CD14-positive monocyte (primary cell): Measurements from ENCODE around the gene ATP2A2. TPM values are rescaled to one million over a fixed set of nuclear protein-coding genes. Genes with fewer than 3 reads are reported as not detected.
A peak's percentile ranks its signal among the peaks of the same experiment; 100 is the strongest.

ENCODE experiments used
- DNase-seq, 3 donors: peaks; one replicate each; pipeline ENCODE4 v3.0.0-alpha.2; 2011 to 2022
- H2AFZ ChIP-seq: 2 replicates; pipeline ENCODE4 v1.6.0; 2012; ENCODE audit warnings: mild to moderate bottlenecking, low read depth, low read length, inconsistent platforms; ENCODE audit not compliant: insufficient read depth, poor library complexity, severe bottlenecking
- H3K27ac ChIP-seq, 2 donors: 1 replicate in 1 of 2; 2 replicates in 1 of 2; pipeline ENCODE4 v1.5.1; 2012 to 2013; ENCODE audit warnings: low read length in 2 of 2, control low read depth in 1 of 2, inconsistent platforms in 1 of 2, low read depth in 1 of 2, mild to moderate bottlenecking in 1 of 2
- H3K27me3 ChIP-seq, 2 donors: one replicate each; pipeline versions ENCODE4 v1.6.0 to v1.6.1; 2011 to 2013; ENCODE audit warnings: low read length in 2 of 2; ENCODE audit not compliant: control insufficient read depth in 2 of 2, insufficient read depth in 2 of 2
- H3K36me3 ChIP-seq, 2 donors: replicated peaks in 1 of 2; 1 replicate in 1 of 2; 2 replicates in 1 of 2; pipeline versions ENCODE4 v1.5.1 to v1.6.1; 2012 to 2013; ENCODE audit warnings: low read length in 2 of 2, control low read depth in 1 of 2, inconsistent platforms in 1 of 2, mild to moderate bottlenecking in 1 of 2; ENCODE audit not compliant: insufficient read depth in 2 of 2, control insufficient read depth in 1 of 2
- H3K4me1 ChIP-seq, 2 donors: 1 replicate in 1 of 2; 2 replicates in 1 of 2; pipeline versions ENCODE4 v1.5.1 to v1.6.1; 2012 to 2013; ENCODE audit warnings: low read length in 2 of 2, control low read depth in 1 of 2, inconsistent platforms in 1 of 2, mild to moderate bottlenecking in 1 of 2, moderate library complexity in 1 of 2; ENCODE audit not compliant: insufficient read depth in 2 of 2, control insufficient read depth in 1 of 2
- H3K4me2 ChIP-seq: replicated peaks from 2 replicates; pipeline ENCODE3; 2012; ENCODE audit warnings: low read length, moderate library complexity, mild to moderate bottlenecking; ENCODE audit not compliant: poor library complexity, severe bottlenecking; ENCODE audit errors: extremely low read depth
- H3K4me3 ChIP-seq, 3 experiments: fragments of 200-600 bp in 1 of 3; sonication (generic) in 1 of 3; replicated peaks in 1 of 3; 1 replicate in 2 of 3; 2 replicates in 1 of 3; pipeline ENCODE4 v1.5.1; 2011 to 2013; ENCODE audit warnings: low read length in 3 of 3, mild to moderate bottlenecking in 3 of 3, control low read depth in 2 of 3, low read depth in 2 of 3, inconsistent platforms in 1 of 3, moderate library complexity in 1 of 3
- H3K79me2 ChIP-seq: 2 replicates; pipeline ENCODE4 v1.6.0; 2012; ENCODE audit warnings: mild to moderate bottlenecking, control low read depth, inconsistent platforms, low read length, moderate library complexity; ENCODE audit not compliant: insufficient read depth
- H3K9ac ChIP-seq: 2 replicates; pipeline ENCODE4 v1.6.0; 2017; ENCODE audit warnings: low read length, mild to moderate bottlenecking; ENCODE audit not compliant: insufficient read depth, poor library complexity, severe bottlenecking
- H3K9me3 ChIP-seq, 2 donors: replicated peaks in 1 of 2; 1 replicate in 1 of 2; 2 replicates in 1 of 2; pipeline versions ENCODE4 v1.5.1 to v1.6.1; 2012 to 2013; ENCODE audit warnings: low read length in 2 of 2, control low read depth in 1 of 2; ENCODE audit not compliant: control insufficient read depth in 1 of 2, insufficient read depth in 1 of 2
- H4K20me1 ChIP-seq: 2 replicates; pipeline ENCODE4 v1.6.0; 2012; ENCODE audit warnings: mild to moderate bottlenecking, low read length, control low read depth, moderate library complexity; ENCODE audit not compliant: insufficient read depth
- H3K27ac Mint-ChIP-seq, 7 donors: one replicate each; pipeline ENCODE4 v1.8.0; 2020; ENCODE audit warnings: mild to moderate bottlenecking in 7 of 7, mixed read lengths in 7 of 7, moderate library complexity in 6 of 7, inconsistent platforms in 2 of 7
- H3K27me3 Mint-ChIP-seq, 3 donors: one replicate each; pipeline ENCODE4 v1.8.0; 2021 to 2022; ENCODE audit warnings: low read depth in 3 of 3, mild to moderate bottlenecking in 3 of 3, mixed read lengths in 3 of 3, moderate library complexity in 3 of 3, inconsistent platforms in 1 of 3
- H3K36me3 Mint-ChIP-seq, 2 donors: one replicate each; pipeline ENCODE4 v1.8.0; 2020; ENCODE audit warnings: mixed read lengths in 2 of 2, inconsistent platforms in 1 of 2, mild to moderate bottlenecking in 1 of 2
- H3K4me1 Mint-ChIP-seq: one replicate; pipeline ENCODE4 v1.8.0; 2020; ENCODE audit warnings: mild to moderate bottlenecking, mixed read lengths
- H3K4me3 Mint-ChIP-seq, 2 donors: one replicate each; pipeline ENCODE4 v1.8.0; 2020; ENCODE audit warnings: mild to moderate bottlenecking in 2 of 2, mixed read lengths in 2 of 2, moderate library complexity in 1 of 2
- H3K9me3 Mint-ChIP-seq, 7 donors: one replicate each; pipeline ENCODE4 v1.8.0; 2020 to 2022; ENCODE audit warnings: mixed read lengths in 7 of 7, mild to moderate bottlenecking in 6 of 7, moderate library complexity in 6 of 7, inconsistent platforms in 2 of 7
- CTCF ChIP-seq: fragments of 200-600 bp; IDR thresholded peaks from one replicate; pipeline ENCODE4 v1.8.0; 2022; ENCODE audit warnings: antibody characterized with exemption, mild to moderate bottlenecking
- WGBS: methylation state at CpG from one replicate; pipeline ENCODE4 v1.1.5; 2013; ENCODE audit warnings: missing lambda C conversion rate; ENCODE audit not compliant: insufficient coverage; 5-methylcytosine and 5-hydroxymethylcytosine counted together
- intact Hi-C, 2 donors: fragments of 100-400 bp; cut with micrococcal nuclease; formaldehyde crosslinking; loops; one replicate each; pipeline versions ENCODE4 v1.15.0 to v1.15.1; 2023
- polyA plus RNA-seq, 3 donors: library from polyadenylated mRNA; depleted of rRNA in 1 of 3; unstranded in 2 of 3; stranded (reverse) in 1 of 3; fragments of 300-500 nt in 2 of 3; fragments of >200 nt in 1 of 3; fragmentation: Illumina TruSeq in 2 of 3; gene quantifications; 1 replicate in 2 of 3; 2 replicates in 1 of 3; pipeline ENCODE4 v1.2.3, GENCODE V29; 2012 to 2021

ATP2A2 gene
- polyA plus RNA-seq, 3 donors, result 4.5 to 83.1 (median 6.9) TPM

- Mint-ChIP-seq H3K9me3 (peaks cover 0 to 2% (median 0%) of the 10 kb centered on the region in 7 donors), H3K36me3 (no peaks in the 10 kb centered on the region), H3K27ac (no peak overlapping the region), H3K27me3 (peaks cover 2 to 3% (median 2%) of the 10 kb centered on the region in 3 donors), H3K4me3 (no peak overlapping the region), H3K4me1 (peaks cover 31% of the 10 kb centered on the region)
- Histone ChIP-seq H4K20me1 (no peaks in the 10 kb centered on the region), H3K36me3 (no peaks in the 10 kb centered on the region), H3K27me3 (no peaks in the 10 kb centered on the region), H3K4me3 (no peak overlapping the region), H3K9ac (no peak overlapping the region), H2AFZ (no peak overlapping the region), H3K9me3 (no peaks in the 10 kb centered on the region), H3K27ac (no peak overlapping the region), H3K79me2 (no peaks in the 10 kb centered on the region), H3K4me1 (peaks cover 16 to 19% of the 10 kb centered on the region in 2 donors), H3K4me2 (no peak overlapping the region)
- WGBS, result 100% methylated on average over 2 of the region's 4 CpGs
- intact Hi-C loops, result loop anchor here (10.0 kb wide), 1 partner anchor 142 kb away; no protein-coding TSS in a partner anchor
- DNase-seq, result no peak
- TF ChIP-seq CTCF, result no peak
These were observed 34.3 kb upstream of the ATP2A2 start for GRCh38 chr12:110246636-110247339.

- H3K4me1 Mint-ChIP-seq, result peaks cover 31% of the 10 kb centered on the region
- H3K27me3 Mint-ChIP-seq, result peaks cover 2 to 3% (median 2%) of the 10 kb centered on the region in 3 donors
- H3K79me2 ChIP-seq, result no peaks in the 10 kb centered on the region
- H2AFZ ChIP-seq, result no peak overlapping the region
- no peak overlapping the region for H3K9ac ChIP-seq
- peak overlapping the region in 2 of 7 donors; percentile 3 to 42 for H3K27ac Mint-ChIP-seq
- TF ChIP-seq CTCF, result no peak
- no peak overlapping the region for H3K27ac ChIP-seq
- no peaks in the 10 kb centered on the region for H3K36me3 Mint-ChIP-seq
- H3K9me3 ChIP-seq, result no peaks in the 10 kb centered on the region
- no peaks in the 10 kb centered on the region for H4K20me1 ChIP-seq
- intact Hi-C loops, result loop anchor here (10.0 kb wide), 1 partner anchor 143 kb away; no protein-coding TSS in a partner anchor
- H3K4me3 ChIP-seq, result no peak overlapping the region
- H3K27me3 ChIP-seq, result no peaks in the 10 kb centered on the region
- peaks cover 0 to 2% (median 0%) of the 10 kb centered on the region in 7 donors for H3K9me3 Mint-ChIP-seq
- H3K4me3 Mint-ChIP-seq, result no peak overlapping the region
- peaks cover 16 to 20% of the 10 kb centered on the region in 2 donors for H3K4me1 ChIP-seq
- H3K36me3 ChIP-seq, result no peaks in the 10 kb centered on the region
- over 99% methylated on average over 11 of the region's 14 CpGs for WGBS
- no peak overlapping the region for H3K4me2 ChIP-seq
- no peak for DNase-seq
These were observed 33.5 kb upstream of the ATP2A2 start for GRCh38 chr12:110247340-110248095.
